Endodermal cell (in vitro differentiated cells): ENCODE measurements around the gene CCT3. TPM values are rescaled to one million over a fixed set of nuclear protein-coding genes. Genes with fewer than 3 reads are reported as not detected.

Experiments used
- DNase-seq: peaks from one replicate; pipeline ENCODE4 v3.0.0-alpha.2; 2017
- H3K27ac ChIP-seq: 2 replicates; pipeline ENCODE4 v1.5.1; 2013; ENCODE audit warnings: mild to moderate bottlenecking, low read depth, low read length, moderate library complexity
- H3K27me3 ChIP-seq: 2 replicates; pipeline ENCODE4 v1.6.1; 2013; ENCODE audit warnings: mild to moderate bottlenecking, low read length, moderate library complexity; ENCODE audit not compliant: insufficient read depth, control insufficient read depth, poor library complexity, severe bottlenecking
- H3K36me3 ChIP-seq: 2 replicates; pipeline ENCODE4 v1.7.0; 2013; ENCODE audit warnings: mild to moderate bottlenecking, low read length, moderate library complexity; ENCODE audit not compliant: control insufficient read depth, insufficient read depth
- H3K4me1 ChIP-seq: one replicate; pipeline ENCODE4 v1.7.0; 2013; ENCODE audit warnings: low read length; ENCODE audit not compliant: control insufficient read depth, insufficient read depth
- H3K4me3 ChIP-seq: 2 replicates; pipeline ENCODE4 v1.5.1; 2013; ENCODE audit warnings: mild to moderate bottlenecking, low read length, moderate library complexity
- H3K9ac ChIP-seq: 2 replicates; pipeline ENCODE4 v1.6.1; 2013; ENCODE audit warnings: mild to moderate bottlenecking, low read length, moderate library complexity; ENCODE audit not compliant: poor library complexity, severe bottlenecking; ENCODE audit errors: extremely low read depth
- H3K9me3 ChIP-seq: 2 replicates; pipeline ENCODE4 v1.6.1; 2013; ENCODE audit warnings: mild to moderate bottlenecking, low read length, moderate library complexity; ENCODE audit not compliant: control insufficient read depth
- H3K27ac Mint-ChIP-seq: 2 replicates; pipeline ENCODE4 v1.8.0; 2020; ENCODE audit warnings: mixed read lengths
- H3K27me3 Mint-ChIP-seq: 2 replicates; pipeline ENCODE4 v1.8.0; 2021; ENCODE audit warnings: mild to moderate bottlenecking, mixed read lengths; ENCODE audit not compliant: insufficient read depth
- H3K36me3 Mint-ChIP-seq: 2 replicates; pipeline ENCODE4 v1.8.0; 2020; ENCODE audit warnings: low read depth, mixed read lengths
- H3K4me1 Mint-ChIP-seq: 2 replicates; pipeline ENCODE4 v1.8.0; 2020; ENCODE audit warnings: mixed read lengths
- H3K4me3 Mint-ChIP-seq: 2 replicates; pipeline ENCODE4 v1.8.0; 2020; ENCODE audit warnings: mild to moderate bottlenecking, moderate library complexity, mixed read lengths
- H3K9me3 Mint-ChIP-seq: 2 replicates; pipeline ENCODE4 v1.8.0; 2020; ENCODE audit warnings: mild to moderate bottlenecking, mixed read lengths
- CTCF ChIP-seq: fragments of 200-600 bp; sonication (generic); conservative IDR thresholded peaks from 2 replicates; pipeline ENCODE4 v1.5.0; 2021; ENCODE audit warnings: antibody characterized with exemption, mild to moderate bottlenecking
- WGBS, 2 experiments: methylation state at CpG; one replicate each; pipeline versions ENCODE4 v1.1.5 to v1.1.7; 2013; ENCODE audit warnings: missing lambda C conversion rate in 2 of 2, mixed read lengths in 1 of 2; ENCODE audit not compliant: insufficient coverage in 1 of 2, insufficient read length in 1 of 2; 5-methylcytosine and 5-hydroxymethylcytosine counted together
- total RNA-seq, 2 donors: library from RNA; stranded (reverse); fragmentation: NEBNext Ultra II Directional in 1 of 2; extraction: Animal tissue kit (Norgen Biotek cat#: 25700) in 1 of 2; gene quantifications; 2 replicates in 1 of 2; 3 replicates in 1 of 2; pipeline ENCODE4 v1.2.1, GENCODE V29; 2021

CCT3 gene
- total RNA-seq, 2 donors from 2014 or later, result 323 to 351 TPM

DNA sequence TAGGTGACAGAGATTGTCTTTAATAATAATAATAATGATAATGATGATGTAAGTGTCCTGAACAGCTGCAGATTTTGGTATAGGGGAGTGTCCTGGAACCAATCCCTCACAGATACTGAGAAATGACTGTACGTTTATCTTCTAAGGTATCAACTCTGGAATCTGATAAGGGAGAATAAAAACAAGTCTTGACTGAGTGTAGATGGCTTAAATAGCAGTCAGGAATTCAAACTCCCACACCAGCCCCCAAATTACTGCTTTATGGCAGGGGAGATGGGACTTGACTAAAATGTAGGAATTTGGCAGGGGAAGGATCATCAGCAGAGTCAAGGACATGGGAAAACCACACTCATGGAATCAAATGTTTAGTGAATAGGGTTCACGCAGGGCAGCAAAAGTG lies 32.9 kb downstream of the CCT3 start:
- H3K9me3 Mint-ChIP-seq, result no peaks in the 10 kb centered on the region
- WGBS, 2 experiments, result 97 to 100% methylated on average over 2 of the region's 2 CpGs
- Histone ChIP-seq H3K27me3 (no peaks in the 10 kb centered on the region), H3K9ac (no peak overlapping the region), H3K9me3 (no peaks in the 10 kb centered on the region), H3K36me3 (peaks cover 48% of the 10 kb centered on the region), H3K27ac (no peak overlapping the region), H3K4me1 (no peaks in the 10 kb centered on the region), H3K4me3 (no peak overlapping the region)
- no peak overlapping the region for H3K4me3 Mint-ChIP-seq
- peaks cover 46% of the 10 kb centered on the region for H3K36me3 Mint-ChIP-seq
- no peak for DNase-seq
- no peak overlapping the region for H3K27ac Mint-ChIP-seq
- H3K27me3 Mint-ChIP-seq, result no peaks in the 10 kb centered on the region
- no peaks in the 10 kb centered on the region for H3K4me1 Mint-ChIP-seq
- TF ChIP-seq CTCF, result no peak

DNA sequence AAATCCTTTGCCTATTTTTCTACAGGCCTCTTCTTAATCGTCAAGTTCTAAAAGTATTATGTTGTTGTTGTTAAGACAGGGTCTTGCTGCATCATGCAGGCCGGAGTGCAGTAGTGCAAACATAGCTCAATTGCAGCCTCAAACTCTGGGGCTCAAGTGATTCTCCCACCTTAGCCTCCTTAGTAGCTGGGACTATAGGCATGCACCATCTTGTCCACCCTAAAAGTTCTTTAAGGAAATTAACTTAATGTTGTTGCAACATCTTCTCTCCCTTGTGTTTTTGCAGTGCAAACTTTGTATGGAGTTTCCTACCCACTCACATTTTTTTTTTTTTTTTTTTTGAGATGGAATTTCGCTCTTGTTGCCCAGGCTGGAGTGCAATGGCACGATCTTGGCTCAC lies 34.9 kb downstream of the CCT3 start:
- Mint-ChIP-seq H3K36me3 (peaks cover 32% of the 10 kb centered on the region), H3K4me1 (no peaks in the 10 kb centered on the region), H3K27ac (no peak overlapping the region), H3K4me3 (no peak overlapping the region), H3K27me3 (no peaks in the 10 kb centered on the region), H3K9me3 (no peaks in the 10 kb centered on the region)
- Histone ChIP-seq H3K27ac (no peak overlapping the region), H3K4me3 (no peak overlapping the region), H3K27me3 (no peaks in the 10 kb centered on the region), H3K36me3 (peaks cover 35% of the 10 kb centered on the region), H3K9ac (no peak overlapping the region), H3K4me1 (no peaks in the 10 kb centered on the region), H3K9me3 (no peaks in the 10 kb centered on the region)
- WGBS, 2 experiments, result 90 to 100% methylated on average over 1 to 4 of the region's 4 CpGs
- TF ChIP-seq CTCF, result no peak
- DNase-seq, result no peak

GRCh38 chr1:156298852-156299357 lies 39.2 kb downstream of the CCT3 start, which contains the start of gene VHLL:
Gene VHLL (minus strand): TSS chr1:156299307. CDS start chr1:156299189, 118 bp downstream.
- Histone ChIP-seq H3K9me3 (no peaks in the 10 kb centered on the region), H3K36me3 (peaks cover 10% of the 10 kb centered on the region), H3K27me3 (no peaks in the 10 kb centered on the region), H3K9ac (no peak within 1 kb of the TSS), H3K4me1 (peaks cover 3% of the 10 kb centered on the region), H3K4me3 (no peak within 1 kb of the TSS), H3K27ac (no peak within 1 kb of the TSS)
- Mint-ChIP-seq H3K27ac (no peak within 1 kb of the TSS), H3K27me3 (no peaks in the 10 kb centered on the region), H3K36me3 (peaks cover 9% of the 10 kb centered on the region), H3K4me3 (no peak within 1 kb of the TSS), H3K4me1 (peaks cover 8% of the 10 kb centered on the region), H3K9me3 (no peaks in the 10 kb centered on the region)
- DNase-seq, result no peak
- TF ChIP-seq CTCF, result no peak
- WGBS, 2 experiments, result 93 to 95% methylated on average over 15 to 19 of the region's 19 CpGs
